ENCODE measurements around the gene MOB2. TPM values are rescaled to one million over a fixed set of nuclear protein-coding genes. Genes with fewer than 3 reads are reported as not detected.

Gene MOB2
- total RNA-seq, 1 donor from 2014 or later: 95.4 TPM

DNA sequence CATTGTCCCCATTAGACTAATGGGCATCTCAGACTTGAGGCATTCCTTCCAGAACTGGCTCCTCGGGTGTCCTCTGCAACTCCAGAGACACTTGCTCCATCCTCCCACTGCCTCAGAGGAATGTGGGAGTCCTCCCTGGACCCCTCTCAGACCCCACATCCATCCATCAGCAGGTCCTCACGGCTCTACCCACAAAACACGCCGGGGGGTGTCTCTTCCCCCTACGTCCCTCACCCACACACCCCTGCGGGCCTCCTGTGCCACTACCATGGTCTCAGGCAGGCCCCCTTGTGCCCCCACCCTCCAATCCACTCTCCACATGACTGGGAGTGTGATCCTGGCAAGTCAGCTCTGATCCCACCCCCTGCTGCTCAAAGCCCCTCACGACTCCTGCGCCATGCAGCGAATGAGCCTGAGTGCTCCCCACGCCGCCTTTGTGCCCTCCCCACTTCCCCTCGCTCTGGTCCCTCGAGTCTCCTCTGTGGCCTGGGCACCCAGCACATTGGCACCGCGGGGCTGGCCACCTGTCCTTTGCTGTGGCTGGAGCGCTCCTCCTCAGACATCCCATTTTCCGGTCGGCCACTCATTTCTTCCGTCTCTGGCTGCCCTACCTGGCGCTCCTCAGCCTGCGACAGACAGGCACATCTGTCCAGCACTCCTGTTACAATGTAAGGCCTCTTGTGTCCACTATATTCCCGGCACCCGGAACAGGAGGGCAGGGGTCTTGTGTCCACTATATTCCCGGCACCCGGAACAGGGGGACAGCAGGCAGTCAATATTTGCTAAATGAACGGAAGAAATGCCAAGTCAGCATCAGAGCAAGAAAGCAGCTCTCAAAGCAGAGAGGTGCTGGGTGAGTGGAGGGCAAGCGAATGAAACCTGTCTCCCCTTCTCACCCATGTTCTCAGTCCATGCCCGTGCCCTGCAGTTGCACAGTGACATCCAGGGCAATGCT is 14.2 kb upstream of the MOB2 start:
- no peaks in the 10 kb centered on the region for H3K9me3 ChIP-seq
- H3K36me3 ChIP-seq: peaks cover 5 to 13% of the 10 kb centered on the region in 2 donors
- TF ChIP-seq, protein P1, sequence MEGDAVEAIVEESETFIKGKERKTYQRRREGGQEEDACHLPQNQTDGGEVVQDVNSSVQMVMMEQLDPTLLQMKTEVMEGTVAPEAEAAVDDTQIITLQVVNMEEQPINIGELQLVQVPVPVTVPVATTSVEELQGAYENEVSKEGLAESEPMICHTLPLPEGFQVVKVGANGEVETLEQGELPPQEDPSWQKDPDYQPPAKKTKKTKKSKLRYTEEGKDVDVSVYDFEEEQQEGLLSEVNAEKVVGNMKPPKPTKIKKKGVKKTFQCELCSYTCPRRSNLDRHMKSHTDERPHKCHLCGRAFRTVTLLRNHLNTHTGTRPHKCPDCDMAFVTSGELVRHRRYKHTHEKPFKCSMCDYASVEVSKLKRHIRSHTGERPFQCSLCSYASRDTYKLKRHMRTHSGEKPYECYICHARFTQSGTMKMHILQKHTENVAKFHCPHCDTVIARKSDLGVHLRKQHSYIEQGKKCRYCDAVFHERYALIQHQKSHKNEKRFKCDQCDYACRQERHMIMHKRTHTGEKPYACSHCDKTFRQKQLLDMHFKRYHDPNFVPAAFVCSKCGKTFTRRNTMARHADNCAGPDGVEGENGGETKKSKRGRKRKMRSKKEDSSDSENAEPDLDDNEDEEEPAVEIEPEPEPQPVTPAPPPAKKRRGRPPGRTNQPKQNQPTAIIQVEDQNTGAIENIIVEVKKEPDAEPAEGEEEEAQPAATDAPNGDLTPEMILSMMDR (IDR thresholded peaks at IDR 0.05): no peak
- DNase-seq (ENCODE audit: low spot score in 2 of 2): no peak
- no peak overlapping the region for H3K4me3 ChIP-seq
- intact Hi-C loops (cut with DNase I): no loop called here
- no peak overlapping the region for H3K27ac ChIP-seq
- peaks cover 19 to 45% of the 10 kb centered on the region in 2 donors for H3K4me1 ChIP-seq
- no peaks in the 10 kb centered on the region for H3K27me3 ChIP-seq

DNA sequence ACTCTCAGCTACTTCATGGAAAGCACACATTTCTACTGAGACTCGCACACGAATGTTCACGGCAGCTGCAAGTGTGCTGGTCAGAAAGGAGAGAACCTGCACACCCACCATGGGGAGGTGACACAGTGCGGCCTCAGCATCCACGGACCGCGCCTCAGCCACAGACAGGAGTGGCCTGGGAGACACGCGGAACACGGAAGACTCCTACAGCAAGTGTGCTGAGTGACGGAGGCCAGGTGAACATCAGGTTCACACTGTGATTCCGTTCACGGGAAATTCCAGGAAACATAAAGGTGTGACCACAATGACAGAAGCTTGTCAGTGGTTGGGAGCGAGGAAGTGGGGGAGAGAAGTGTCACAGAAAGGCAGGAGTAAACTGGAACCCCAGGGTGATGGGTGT is 13.3 kb upstream of the MOB2 start:
- no peak for DNase-seq (ENCODE audit: low spot score in 2 of 2)
- H3K4me3 ChIP-seq: no peak overlapping the region
- no peaks in the 10 kb centered on the region for H3K9me3 ChIP-seq
- intact Hi-C loops (cut with DNase I): no loop called here
- H3K4me1 ChIP-seq: peaks cover 19 to 37% of the 10 kb centered on the region in 2 donors
- peaks cover 5 to 13% of the 10 kb centered on the region in 2 donors for H3K36me3 ChIP-seq
- no peak overlapping the region for H3K27ac ChIP-seq
- no peaks in the 10 kb centered on the region for H3K27me3 ChIP-seq
- TF ChIP-seq, protein P1 (IDR thresholded peaks at IDR 0.05): no peak

DNA sequence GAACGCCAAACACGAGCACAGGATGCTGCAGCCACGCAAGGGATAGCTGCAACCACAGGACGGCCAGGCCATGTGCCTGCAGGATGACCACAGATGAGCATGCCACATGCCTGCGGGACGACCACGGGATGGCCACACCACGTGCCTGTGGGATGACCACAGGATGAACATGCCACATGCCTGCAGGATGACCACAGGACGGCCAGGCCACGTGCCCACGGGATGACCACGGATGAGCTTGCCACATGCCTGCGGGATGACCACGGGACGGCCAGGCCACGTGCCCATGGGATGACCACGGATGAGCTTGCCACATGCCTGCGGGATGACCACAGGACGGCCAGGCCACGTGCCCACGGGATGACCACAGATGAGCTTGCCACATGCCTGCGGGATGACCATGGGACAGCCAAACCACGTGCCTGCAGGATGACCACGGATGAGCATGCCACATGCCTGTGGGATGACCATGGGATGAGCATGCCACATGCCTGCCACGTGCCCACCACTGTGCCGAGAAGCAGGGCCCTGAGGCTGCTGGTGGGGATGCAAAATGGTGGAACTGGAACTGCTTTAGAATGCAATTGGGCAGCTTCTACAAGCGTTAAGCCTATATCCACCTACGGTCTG is 12.8 kb upstream of the MOB2 start:
- H3K4me3 ChIP-seq: no peak overlapping the region
- DNase-seq (ENCODE audit: low spot score in 2 of 2): no peak
- TF ChIP-seq, protein P1 (IDR thresholded peaks at IDR 0.05): no peak
- peaks cover 5 to 13% of the 10 kb centered on the region in 2 donors for H3K36me3 ChIP-seq
- H3K4me1 ChIP-seq: peaks cover 18 to 31% of the 10 kb centered on the region in 2 donors
- no peaks in the 10 kb centered on the region for H3K9me3 ChIP-seq
- no peaks in the 10 kb centered on the region for H3K27me3 ChIP-seq
- no peak overlapping the region for H3K27ac ChIP-seq
- intact Hi-C loops (cut with DNase I): no loop called here

DNA sequence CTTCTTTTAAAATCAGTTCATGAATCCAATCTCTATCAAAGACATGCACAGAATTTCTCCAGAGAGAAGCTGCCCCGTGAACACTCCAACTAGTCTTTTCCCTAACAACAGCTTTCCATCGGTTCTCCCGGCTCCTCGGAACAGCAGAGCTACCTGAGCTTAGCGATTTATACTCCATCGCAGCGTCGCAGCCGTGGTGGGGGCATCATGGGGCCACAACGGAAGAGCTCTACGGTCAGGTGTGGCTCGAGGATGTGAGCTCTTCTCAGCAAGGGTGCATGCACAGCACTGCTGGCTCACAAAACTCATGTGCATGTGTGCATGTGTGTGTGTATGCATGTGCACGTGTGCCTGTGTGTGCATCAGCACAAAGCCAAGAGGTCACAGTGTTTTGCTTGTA is 11.7 kb upstream of the MOB2 start:
- DNase-seq (ENCODE audit: low spot score in 2 of 2): no peak
- Histone ChIP-seq H3K27me3 (no peaks in the 10 kb centered on the region), H3K4me3 (no peak overlapping the region), H3K36me3 (peaks cover 5 to 13% of the 10 kb centered on the region in 2 donors), H3K27ac (no peak overlapping the region), H3K9me3 (no peaks in the 10 kb centered on the region), H3K4me1 (peaks cover 9 to 20% of the 10 kb centered on the region in 2 donors)
- intact Hi-C loops (cut with DNase I): no loop called here
- TF ChIP-seq, protein P1 (IDR thresholded peaks at IDR 0.05): no peak

DNA sequence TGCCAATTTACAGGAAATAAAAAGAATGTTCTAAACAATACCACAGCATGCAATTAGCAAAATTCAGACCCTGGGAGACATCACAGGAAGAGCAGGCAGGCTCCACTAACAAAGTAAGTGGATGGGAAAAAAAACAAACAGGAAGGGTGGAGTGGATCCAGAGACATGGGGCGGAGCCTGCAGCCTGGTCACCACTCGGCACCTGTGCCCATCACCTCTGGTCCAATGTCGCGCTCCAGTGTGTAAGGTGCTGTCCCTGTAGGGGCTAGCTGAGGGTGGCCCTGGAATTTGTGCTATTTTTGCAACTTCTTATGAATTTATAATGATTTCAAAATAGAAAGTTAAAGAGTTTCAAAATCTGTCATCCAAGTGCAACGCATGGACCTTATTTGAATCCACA is 11.0 kb upstream of the MOB2 start:
- H3K4me3 ChIP-seq: no peak overlapping the region
- no peaks in the 10 kb centered on the region for H3K27me3 ChIP-seq
- H3K4me1 ChIP-seq: peaks cover 4 to 14% of the 10 kb centered on the region in 2 donors
- peaks cover 5 to 13% of the 10 kb centered on the region in 2 donors for H3K36me3 ChIP-seq
- no peak overlapping the region for H3K27ac ChIP-seq
- no peaks in the 10 kb centered on the region for H3K9me3 ChIP-seq
- peak in 1 of 2 donors; percentile 40 for DNase-seq (ENCODE audit: low spot score in 2 of 2)
- intact Hi-C loops (cut with DNase I): no loop called here
- TF ChIP-seq, protein P1 (IDR thresholded peaks at IDR 0.05): no peak

Measured in ascending aorta (tissue), 2 donors.